Amygdala (tissue), 56 donors: Measurements from ENCODE around the gene RANBP3.
"Not testable (repeated sequence)": the region's sequence is repeated elsewhere in the genome, so short reads cannot be mapped to it uniquely, and the experiment has no call there.

Experiments
- DNase-seq, 56 donors: peaks; one replicate each; lab custom pipeline; 2025; lab: John Stamatoyannopoulos, UW

The RANBP3 gene

GRCh38 chr19:6007866-6008265 lies 29.9 kb upstream of the RANBP3 start:
- DNase-seq: no peak

- DNase-seq: no peak
These were observed 29.0 kb upstream of the RANBP3 start for GRCh38 chr19:6006896-6007295.

- DNase-seq: not testable (repeated sequence)
These were observed 28.1 kb upstream of the RANBP3 start for GRCh38 chr19:6006070-6006446.

- DNase-seq: no peak
These were observed 27.6 kb upstream of the RANBP3 start for GRCh38 chr19:6005321-6006069.

- no peak for DNase-seq
These were observed 26.0 kb upstream of the RANBP3 start for GRCh38 chr19:6003976-6004375.

- no peak for DNase-seq
These were observed 24.7 kb upstream of the RANBP3 start for GRCh38 chr19:6002591-6002990.

- no peak for DNase-seq
These were observed 22.4 kb upstream of the RANBP3 start for GRCh38 chr19:6000228-6000847.

GRCh38 chr19:5999693-6000092 lies 21.8 kb upstream of the RANBP3 start:
- DNase-seq: no peak

GRCh38 chr19:5997371-5997770 lies 19.4 kb upstream of the RANBP3 start:
- DNase-seq: no peak

- no peak for DNase-seq
These were observed 18.8 kb upstream of the RANBP3 start for GRCh38 chr19:5996623-5997320.

GRCh38 chr19:5996102-5996501 lies 18.2 kb upstream of the RANBP3 start:
- peak in 1 of 56 donors; percentile 7 for DNase-seq

GRCh38 chr19:5995606-5996005 lies 17.7 kb upstream of the RANBP3 start:
- no peak for DNase-seq

- no peak for DNase-seq
These were observed 16.6 kb upstream of the RANBP3 start for GRCh38 chr19:5994405-5995165.

GRCh38 chr19:5993648-5994358 lies 15.9 kb upstream of the RANBP3 start:
- no peak for DNase-seq

- DNase-seq: no peak
These were observed 15.3 kb upstream of the RANBP3 start for GRCh38 chr19:5993201-5993600.

GRCh38 chr19:5992756-5993155 lies 14.8 kb upstream of the RANBP3 start:
- no peak for DNase-seq

GRCh38 chr19:5991244-5991838 lies 13.4 kb upstream of the RANBP3 start:
- no peak for DNase-seq

GRCh38 chr19:5990289-5990797 lies 12.4 kb upstream of the RANBP3 start:
- peak in 1 of 56 donors; percentile 13 for DNase-seq

GRCh38 chr19:5989388-5990074 lies 11.6 kb upstream of the RANBP3 start:
- DNase-seq: no peak
